Endothelial cell (in vitro differentiated cells): ENCODE measurements around the gene DAGLA. TPM values are rescaled to one million over a fixed set of nuclear protein-coding genes. Genes with fewer than 3 reads are reported as not detected.

Source experiments
- DNase-seq: peaks from one replicate; pipeline ENCODE4 v3.0.0; 2021; ENCODE audit warnings: low spot score
- H3K27ac Mint-ChIP-seq: one replicate; pipeline ENCODE4 v1.8.0; 2021; ENCODE audit warnings: mixed read lengths, inconsistent platforms; ENCODE audit not compliant: unreplicated experiment
- H3K27me3 Mint-ChIP-seq: one replicate; pipeline ENCODE4 v1.8.0; 2021; ENCODE audit warnings: mild to moderate bottlenecking, moderate library complexity, mixed read lengths, inconsistent platforms; ENCODE audit not compliant: unreplicated experiment
- H3K36me3 Mint-ChIP-seq: one replicate; pipeline ENCODE4 v1.8.0; 2021; ENCODE audit warnings: mild to moderate bottlenecking, low read depth, mixed read lengths, inconsistent platforms; ENCODE audit not compliant: unreplicated experiment
- H3K4me1 Mint-ChIP-seq: one replicate; pipeline ENCODE4 v1.8.0; 2021; ENCODE audit warnings: mild to moderate bottlenecking, mixed read lengths, inconsistent platforms; ENCODE audit not compliant: unreplicated experiment
- H3K4me3 Mint-ChIP-seq: one replicate; pipeline ENCODE4 v1.8.0; 2021; ENCODE audit warnings: mild to moderate bottlenecking, mixed read lengths, inconsistent platforms; ENCODE audit not compliant: unreplicated experiment
- H3K9me3 Mint-ChIP-seq: one replicate; pipeline ENCODE4 v1.8.0; 2021; ENCODE audit warnings: mixed read lengths, inconsistent platforms; ENCODE audit not compliant: unreplicated experiment
- total RNA-seq: library from RNA; stranded (reverse); fragmentation: NEBNext Ultra II Directional; extraction: Animal tissue kit (Norgen Biotek cat#: 25700); gene quantifications from one replicate; pipeline ENCODE4 v1.2.1, GENCODE V29; 2021; ENCODE audit not compliant: unreplicated experiment
- TF ChIP-seq, protein P1 (sequence below): fragments of 200-600 bp; sonication (generic); IDR thresholded peaks from one replicate; pipeline ENCODE4 v1.5.0; 2021; ENCODE audit warnings: antibody characterized with exemption; ENCODE audit not compliant: unreplicated experiment

The DAGLA gene
- total RNA-seq, 1 donor from 2014 or later: 3.2 TPM

DNA sequence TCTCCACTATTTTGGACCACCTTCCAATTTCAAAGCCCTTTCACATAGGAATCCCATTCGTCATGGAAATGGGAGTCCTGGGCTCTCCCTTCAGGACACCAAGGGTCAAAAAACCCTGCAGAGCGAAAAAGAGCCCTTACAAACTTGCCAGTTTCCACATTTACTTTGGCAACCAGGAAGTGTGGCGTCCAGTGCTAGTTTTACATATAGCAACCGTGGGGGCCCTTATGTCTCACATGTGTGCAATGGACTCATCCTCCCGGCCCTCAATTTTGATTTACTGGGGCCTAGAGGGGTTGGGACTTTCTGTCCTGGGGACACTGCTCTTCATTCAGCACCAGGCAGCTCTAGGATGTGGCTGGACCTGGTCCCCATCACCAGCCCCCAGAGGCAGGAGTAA lies 33.7 kb downstream of the DAGLA start:
- no peak for DNase-seq
- Mint-ChIP-seq H3K4me1 (peaks cover 17% of the 10 kb centered on the region), H3K27ac (no peak overlapping the region), H3K27me3 (peaks cover 2% of the 10 kb centered on the region), H3K4me3 (no peak overlapping the region), H3K9me3 (no peaks in the 10 kb centered on the region), H3K36me3 (no peaks in the 10 kb centered on the region)
- TF ChIP-seq, protein P1, sequence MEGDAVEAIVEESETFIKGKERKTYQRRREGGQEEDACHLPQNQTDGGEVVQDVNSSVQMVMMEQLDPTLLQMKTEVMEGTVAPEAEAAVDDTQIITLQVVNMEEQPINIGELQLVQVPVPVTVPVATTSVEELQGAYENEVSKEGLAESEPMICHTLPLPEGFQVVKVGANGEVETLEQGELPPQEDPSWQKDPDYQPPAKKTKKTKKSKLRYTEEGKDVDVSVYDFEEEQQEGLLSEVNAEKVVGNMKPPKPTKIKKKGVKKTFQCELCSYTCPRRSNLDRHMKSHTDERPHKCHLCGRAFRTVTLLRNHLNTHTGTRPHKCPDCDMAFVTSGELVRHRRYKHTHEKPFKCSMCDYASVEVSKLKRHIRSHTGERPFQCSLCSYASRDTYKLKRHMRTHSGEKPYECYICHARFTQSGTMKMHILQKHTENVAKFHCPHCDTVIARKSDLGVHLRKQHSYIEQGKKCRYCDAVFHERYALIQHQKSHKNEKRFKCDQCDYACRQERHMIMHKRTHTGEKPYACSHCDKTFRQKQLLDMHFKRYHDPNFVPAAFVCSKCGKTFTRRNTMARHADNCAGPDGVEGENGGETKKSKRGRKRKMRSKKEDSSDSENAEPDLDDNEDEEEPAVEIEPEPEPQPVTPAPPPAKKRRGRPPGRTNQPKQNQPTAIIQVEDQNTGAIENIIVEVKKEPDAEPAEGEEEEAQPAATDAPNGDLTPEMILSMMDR: no peak

DNA sequence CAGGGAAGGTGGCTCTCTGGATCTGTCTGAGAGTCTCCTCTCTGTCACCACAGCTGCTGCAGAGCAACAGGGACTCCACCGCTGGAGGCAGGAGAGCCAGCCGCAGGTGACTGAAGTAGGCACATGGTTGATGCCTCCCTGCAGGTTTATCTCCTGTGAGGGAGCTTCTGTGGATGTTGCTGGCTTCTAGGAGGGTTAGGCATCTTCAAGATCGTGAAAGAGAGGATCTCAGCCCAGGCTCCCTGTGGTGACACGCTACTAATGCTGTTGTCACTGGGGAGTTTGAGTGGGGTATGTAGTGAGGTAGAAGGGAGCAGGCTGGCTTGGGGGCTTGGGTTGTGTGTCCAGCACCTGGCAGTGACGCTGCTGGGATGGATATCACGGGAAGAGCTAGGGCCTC lies 34.1 kb downstream of the DAGLA start:
- H3K4me3 Mint-ChIP-seq: no peak overlapping the region
- no peaks in the 10 kb centered on the region for H3K9me3 Mint-ChIP-seq
- H3K27me3 Mint-ChIP-seq: peaks cover 2% of the 10 kb centered on the region
- TF ChIP-seq, protein P1: no peak
- H3K4me1 Mint-ChIP-seq: peaks cover 17% of the 10 kb centered on the region
- no peak overlapping the region for H3K27ac Mint-ChIP-seq
- DNase-seq: no peak
- no peaks in the 10 kb centered on the region for H3K36me3 Mint-ChIP-seq

DNA sequence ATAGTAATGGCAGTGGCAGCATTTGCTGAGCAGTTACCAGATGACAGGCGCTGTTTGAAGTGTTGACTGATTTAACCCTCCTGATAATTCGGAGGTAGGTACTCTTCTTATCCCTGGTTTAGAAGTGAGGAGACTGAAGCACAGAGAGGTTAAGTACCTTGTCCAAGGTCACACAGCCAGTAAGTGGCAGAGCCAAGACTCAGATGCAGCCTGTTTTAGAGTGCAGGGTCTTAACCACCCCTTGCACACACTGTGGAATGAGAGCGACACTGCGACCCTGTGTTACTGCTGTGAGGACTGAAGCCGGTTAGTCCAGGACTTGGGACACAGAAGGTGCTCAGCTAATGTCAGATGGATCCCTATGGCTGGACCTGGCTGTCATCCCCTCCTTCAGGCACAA lies 34.7 kb downstream of the DAGLA start:
- TF ChIP-seq, protein P1: no peak
- Mint-ChIP-seq H3K36me3 (no peaks in the 10 kb centered on the region), H3K4me3 (no peak overlapping the region), H3K27me3 (peaks cover 2% of the 10 kb centered on the region), H3K27ac (no peak overlapping the region), H3K9me3 (no peaks in the 10 kb centered on the region), H3K4me1 (peaks cover 17% of the 10 kb centered on the region)
- DNase-seq: no peak

DNA sequence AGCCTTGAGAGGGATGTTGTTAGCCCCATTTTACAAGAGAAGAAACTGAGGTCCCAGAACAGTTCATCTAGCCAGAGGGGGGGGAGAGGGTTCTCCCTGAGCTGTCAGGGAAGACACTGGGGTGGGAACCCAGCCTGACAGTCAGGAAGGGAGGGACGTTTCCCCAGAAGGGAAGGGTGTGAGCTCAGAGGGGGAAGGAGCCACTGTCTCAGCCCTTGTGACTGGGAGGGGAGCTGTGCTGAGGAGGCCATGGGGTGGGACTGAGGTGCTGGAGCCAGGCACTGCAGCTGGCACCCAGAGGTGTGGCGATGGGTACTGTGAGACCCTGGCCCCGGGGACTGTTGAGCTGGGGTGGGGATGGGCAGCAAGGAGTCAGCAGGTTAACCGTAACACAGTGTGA lies 35.7 kb downstream of the DAGLA start:
- Mint-ChIP-seq H3K36me3 (no peaks in the 10 kb centered on the region), H3K9me3 (no peaks in the 10 kb centered on the region), H3K4me1 (peaks cover 17% of the 10 kb centered on the region), H3K27ac (no peak overlapping the region), H3K4me3 (peak overlapping the region; percentile 8), H3K27me3 (peaks cover 5% of the 10 kb centered on the region)
- TF ChIP-seq, protein P1: no peak
- DNase-seq: no peak

DNA sequence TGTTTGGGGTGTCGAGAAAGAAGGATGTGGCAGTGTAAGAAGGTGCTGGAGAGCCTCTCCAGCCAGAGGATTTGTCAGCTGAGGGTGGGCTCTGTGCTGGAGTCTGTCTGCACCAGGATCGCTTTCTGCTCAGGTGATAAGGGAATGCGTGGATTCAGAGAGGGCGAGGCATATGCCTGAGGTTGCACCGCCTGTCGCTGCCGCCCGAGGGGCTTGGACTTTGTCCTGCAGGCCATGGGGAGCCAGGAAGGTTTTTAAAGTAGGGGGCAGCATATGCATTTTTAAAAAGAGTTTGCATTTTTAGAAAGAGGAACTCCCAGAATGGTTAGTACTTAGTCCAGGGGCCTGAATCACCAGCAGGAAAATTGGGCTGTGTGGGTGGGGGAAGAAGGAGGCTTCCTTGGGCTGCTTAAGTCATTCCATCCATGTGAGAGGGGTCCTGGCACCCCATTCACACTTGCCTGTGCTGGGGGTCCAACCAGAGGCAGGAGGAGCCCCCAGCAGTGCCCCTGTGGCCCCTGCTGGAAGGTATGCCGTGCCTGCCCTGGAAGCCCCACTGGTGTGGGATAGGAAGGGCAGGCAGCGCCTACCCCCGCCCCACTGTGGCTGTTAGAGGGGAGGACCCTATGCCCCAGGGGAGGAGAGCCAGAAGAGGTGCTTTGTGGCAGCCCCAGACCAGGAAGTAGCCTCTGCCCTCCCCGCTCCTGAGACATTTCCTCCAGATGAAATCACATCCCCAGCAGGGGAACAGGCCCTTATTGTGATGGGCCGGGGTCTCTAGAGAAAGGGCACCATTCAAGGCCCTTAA lies 36.5 kb downstream of the DAGLA start:
- H3K4me3 Mint-ChIP-seq: peak overlapping the region; percentile 8
- H3K9me3 Mint-ChIP-seq: no peaks in the 10 kb centered on the region

More for the DNA sequence above, 36.5 kb downstream of the DAGLA start:
- H3K4me1 Mint-ChIP-seq: peaks cover 17% of the 10 kb centered on the region
- TF ChIP-seq, protein P1: no peak
- DNase-seq: no peak
- no peak overlapping the region for H3K27ac Mint-ChIP-seq
- H3K27me3 Mint-ChIP-seq: peaks cover 5% of the 10 kb centered on the region
- H3K36me3 Mint-ChIP-seq: no peaks in the 10 kb centered on the region
